Endothelial cell of umbilical vein (primary cell): ENCODE measurements around the gene JAG2. TPM values are rescaled to one million over a fixed set of nuclear protein-coding genes. Genes with fewer than 3 reads are reported as not detected.

ENCODE experiments used
- BruUV-seq: library from RNA; stranded (reverse); fragments of 400-500 nt; replicated peaks from 2 replicates; lab custom pipeline; 2021; lab: Mats Ljungman, UMichigan
- CTCF ChIA-PET: fragments of 300-600, 350-600 bp; sonication (Branson Sonifier 250); formaldehyde crosslinking; loops from one replicate; lab custom pipeline; 2021; ENCODE audit warnings: antibody characterized with exemption, inconsistent platforms; lab: Charles Lee
- POLR2A ChIA-PET: fragments of 300-600, 350-600 bp; sonication (Branson Sonifier 250); formaldehyde crosslinking; loops from one replicate; lab custom pipeline; 2021; ENCODE audit warnings: antibody characterized with exemption, inconsistent platforms; lab: Charles Lee
- DNase-seq: peaks from one replicate; pipeline ENCODE4 v3.0.0-alpha.2; 2011; ENCODE audit warnings: low read depth, low spot score
- FAIRE-seq: peaks from 2 replicates; lab custom pipeline; 2011; peaks lifted over from hg19 to GRCh38; lab: Jason Lieb, UNC
- H2AFZ ChIP-seq: 2 replicates; pipeline ENCODE4 v1.6.0; 2012; ENCODE audit warnings: low read depth, low read length, control low read depth, inconsistent platforms
- H3K27ac ChIP-seq: 2 replicates; pipeline ENCODE4 v1.5.1; 2011; ENCODE audit warnings: low read depth, mild to moderate bottlenecking, control low read depth, low read length, moderate library complexity; ENCODE audit not compliant: insufficient read depth
- H3K27me3 ChIP-seq, 2 experiments: 2 replicates each; pipeline versions ENCODE4 v1.6.0 to v1.6.1; 2011; ENCODE audit warnings: low read length in 2 of 2, mixed read lengths in 1 of 2; ENCODE audit not compliant: control insufficient read depth in 2 of 2, insufficient read depth in 2 of 2
- H3K36me3 ChIP-seq, 2 experiments: 2 replicates in 1 of 2; 3 replicates in 1 of 2; pipeline ENCODE4 v1.5.1; 2011; ENCODE audit warnings: low read length in 2 of 2, mild to moderate bottlenecking in 1 of 2, moderate library complexity in 1 of 2; ENCODE audit not compliant: control insufficient read depth in 2 of 2, insufficient read depth in 2 of 2; ENCODE audit errors: extremely low read depth in 1 of 2
- H3K4me1 ChIP-seq: 3 replicates; pipeline ENCODE4 v1.5.1; 2011; ENCODE audit warnings: mild to moderate bottlenecking, low read length; ENCODE audit not compliant: control insufficient read depth, insufficient read depth; ENCODE audit errors: extremely low read depth
- H3K4me2 ChIP-seq: 2 replicates; pipeline ENCODE4 v1.6.1; 2011; ENCODE audit warnings: low read length, control low read depth, mixed read lengths; ENCODE audit not compliant: insufficient read depth
- H3K4me3 ChIP-seq, 3 experiments: fragments of 200-600 bp in 1 of 3; sonication (generic), shearing (Covaris generic) in 1 of 3; replicated peaks in 1 of 3; 2 replicates each; pipeline ENCODE4 v1.5.1; 2011 to 2016; ENCODE audit warnings: control low read depth in 3 of 3, low read length in 3 of 3, mild to moderate bottlenecking in 2 of 3, inconsistent platforms in 1 of 3, low read depth in 1 of 3, moderate library complexity in 1 of 3; ENCODE audit not compliant: insufficient read depth in 1 of 3
- H3K79me2 ChIP-seq: 2 replicates; pipeline ENCODE4 v1.6.0; 2012; ENCODE audit warnings: low read length, inconsistent platforms; ENCODE audit not compliant: control insufficient read depth, insufficient read depth
- H3K9ac ChIP-seq: replicated peaks from 2 replicates; pipeline ENCODE3; 2011; ENCODE audit warnings: low read length, control low read depth; ENCODE audit not compliant: insufficient read depth; ENCODE audit errors: extremely low read depth
- H3K9me1 ChIP-seq: replicated peaks from 3 replicates; pipeline ENCODE4 v1.6.0; 2011; ENCODE audit warnings: mild to moderate bottlenecking, low read length; ENCODE audit not compliant: control insufficient read depth, insufficient read depth; ENCODE audit errors: extremely low read depth
- H3K9me3 ChIP-seq: replicated peaks from 2 replicates; pipeline ENCODE4 v1.5.1; 2012; ENCODE audit warnings: low read length, inconsistent platforms; ENCODE audit not compliant: control insufficient read depth, insufficient read depth
- H4K20me1 ChIP-seq: replicated peaks from 2 replicates; pipeline ENCODE3; 2011; ENCODE audit warnings: mild to moderate bottlenecking, low read length; ENCODE audit not compliant: control insufficient read depth, insufficient read depth; ENCODE audit errors: extremely low read depth
- CTCF ChIP-seq, 2 donors: IDR thresholded peaks; 1 replicate in 1 of 2; 2 replicates in 1 of 2; pipeline ENCODE4 v1.5.1; 2011; ENCODE audit warnings: low read length in 2 of 2, mild to moderate bottlenecking in 2 of 2, moderate library complexity in 2 of 2, control low read depth in 1 of 2, inconsistent platforms in 1 of 2, low read depth in 1 of 2; ENCODE audit not compliant: insufficient read depth in 1 of 2; ENCODE audit errors: extremely low read depth in 1 of 2
- EZH2 ChIP-seq: IDR thresholded peaks from 2 replicates; pipeline ENCODE4 v1.6.1; 2012; ENCODE audit warnings: borderline replicate concordance, low read depth, mild to moderate bottlenecking, moderate library complexity, low read length, inconsistent platforms; ENCODE audit not compliant: severe bottlenecking
- FOS ChIP-seq: IDR thresholded peaks from 2 replicates; pipeline ENCODE4 v1.6.1; 2011; ENCODE audit warnings: mild to moderate bottlenecking, low read length, moderate library complexity, borderline replicate concordance; ENCODE audit not compliant: insufficient read depth
- GATA2 ChIP-seq: IDR thresholded peaks from 2 replicates; pipeline ENCODE4 v1.7.0; 2011; ENCODE audit warnings: low read depth, mild to moderate bottlenecking, moderate library complexity, mixed read lengths, low read length; ENCODE audit not compliant: insufficient read length, insufficient read depth
- JUN ChIP-seq: IDR thresholded peaks from 2 replicates; pipeline ENCODE4 v1.6.1; 2011; ENCODE audit warnings: borderline replicate concordance, low read depth; ENCODE audit not compliant: insufficient read length, insufficient read depth
- MYC ChIP-seq: IDR thresholded peaks from one replicate; pipeline ENCODE4 v1.6.1; 2011; ENCODE audit warnings: mild to moderate bottlenecking, low read depth, low read length
- POLR2A ChIP-seq: IDR thresholded peaks from 2 replicates; pipeline ENCODE4 v1.6.1; 2012; ENCODE audit warnings: low read depth, mild to moderate bottlenecking, control low read depth, low read length
- POLR2AphosphoS5 ChIP-seq: IDR thresholded peaks from 2 replicates; pipeline ENCODE4 v1.6.1; 2012; ENCODE audit warnings: low read depth, mild to moderate bottlenecking, control low read depth, low read length, moderate library complexity; ENCODE audit not compliant: insufficient read depth
- dilution Hi-C: fragments of 300-500 bp; cut with MboI; formaldehyde crosslinking; loops from one replicate; pipeline ENCODE4 v1.15.0; 2019; ENCODE audit warnings: low sequenced_read_pairs; ENCODE audit not compliant: extremely low pct_ligation_motif_present
- intact Hi-C: fragments of 100-400 bp; cut with micrococcal nuclease; formaldehyde crosslinking; loops from one replicate; pipeline ENCODE4 v1.10.0; 2022
- polyA plus RNA-seq, 4 experiments: library from polyadenylated mRNA; depleted of rRNA in 3 of 4; stranded (reverse) in 3 of 4; unstranded in 1 of 4; fragments of >200 nt; gene quantifications; 2 replicates each; pipeline versions ENCODE4 v1.2.1 to v1.2.3, GENCODE V29; 2011 to 2012; ENCODE audit warnings: missing spikeins in 1 of 4
- total RNA-seq: library from RNA; stranded (reverse); gene quantifications from 2 replicates; pipeline ENCODE4 v1.2.3, GENCODE V29; 2021
- TF ChIP-seq, protein P1 (sequence below): IDR thresholded peaks from 2 replicates; pipeline ENCODE4 v1.6.1; 2011; ENCODE audit not compliant: insufficient read depth, insufficient read length

The JAG2 gene
- total and polyA plus RNA-seq, 2 donors (not counting 3 experiments of a cell fraction or from before 2014, with no cell fraction given), result 105 to 128 TPM

DNA sequence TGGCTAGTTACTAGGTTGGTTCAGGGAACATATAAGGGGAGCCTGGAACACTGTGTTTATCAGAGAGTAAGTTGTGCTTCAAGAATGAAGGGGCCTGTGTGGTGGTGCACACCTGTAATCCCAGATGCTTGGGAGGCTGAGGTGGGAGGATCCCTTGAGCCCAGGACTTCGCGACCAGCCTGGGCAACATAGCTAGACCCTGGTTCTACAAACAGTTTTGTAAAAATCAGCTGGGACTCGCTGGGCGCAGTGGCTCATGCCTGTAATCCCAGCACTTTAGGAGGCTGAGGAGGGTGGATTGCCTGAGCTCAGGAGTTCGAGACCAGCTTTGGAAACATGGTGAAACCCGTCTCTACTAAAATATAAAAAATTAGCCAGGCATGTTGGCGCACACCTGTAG, 61.2 kb downstream of the JAG2 start:
- Histone ChIP-seq H3K79me2 (no peaks in the 10 kb centered on the region), H3K36me3 (no peaks in the 10 kb centered on the region), H3K27ac (no peak overlapping the region), H2AFZ (no peak overlapping the region), H3K9me3 (no peaks in the 10 kb centered on the region), H3K4me1 (no peaks in the 10 kb centered on the region), H3K9ac (no peak overlapping the region), H3K4me2 (no peak overlapping the region), H4K20me1 (no peaks in the 10 kb centered on the region), H3K4me3 (no peak overlapping the region), H3K9me1 (no peaks in the 10 kb centered on the region), H3K27me3 (peaks cover 16 to 38% of the 10 kb centered on the region in 2 experiments)
- ChIA-PET POLR2A (no interaction called here), CTCF (interaction anchor here (0.7 to 1.6 kb wide), 4 partner anchors 10 to 17 kb away, joined by 3 to 7 read pairs (median 6); no protein-coding TSS in a partner anchor)
- DNase-seq (no peak), FAIRE-seq (no peak)
- dilution Hi-C loops (no loop called here), intact Hi-C loops (no loop called here)
- no peak for TF ChIP-seq CTCF (IDR thresholded peaks at IDR 0.05; ENCODE audit: extremely low read depth in 1 of 2, insufficient read depth in 1 of 2, low read depth in 1 of 2, low read length in 2 of 2)
- TF ChIP-seq, protein P1, sequence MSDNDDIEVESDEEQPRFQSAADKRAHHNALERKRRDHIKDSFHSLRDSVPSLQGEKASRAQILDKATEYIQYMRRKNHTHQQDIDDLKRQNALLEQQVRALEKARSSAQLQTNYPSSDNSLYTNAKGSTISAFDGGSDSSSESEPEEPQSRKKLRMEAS, result no peak
- no peak for TF ChIP-seq POLR2A
- TF ChIP-seq GATA2, result no peak
- TF ChIP-seq EZH2, result no peak
- no peak for TF ChIP-seq FOS
- TF ChIP-seq JUN, result no peak
- TF ChIP-seq MYC, result no peak
- TF ChIP-seq POLR2AphosphoS5, result no peak
- no TSS peak for BruUV-seq
